Keratinocyte (primary cell): ENCODE measurements around the gene GRM5.
"Not testable (repeated sequence)": the region's sequence is repeated elsewhere in the genome, so short reads cannot be mapped to it uniquely, and the experiment has no call there.

Source experiments
- EZH2 ChIP-seq: IDR thresholded peaks from one replicate; pipeline ENCODE4 v1.6.1; 2012; ENCODE audit warnings: inconsistent platforms, mild to moderate bottlenecking, low read length, moderate library complexity
- TF ChIP-seq, protein P1 (sequence below), 3 experiments: IDR thresholded peaks in 1 of 3; conservative IDR thresholded peaks in 1 of 3; optimal IDR thresholded peaks in 1 of 3; 2 replicates in 2 of 3; 3 replicates in 1 of 3; pipeline versions ENCODE3 to v1.5.1; 2011; ENCODE audit warnings: low read length in 3 of 3, mild to moderate bottlenecking in 3 of 3, moderate library complexity in 2 of 3, control low read depth in 1 of 3, inconsistent platforms in 1 of 3; ENCODE audit not compliant: insufficient read depth in 2 of 3; ENCODE audit errors: extremely low read depth in 1 of 3

- TF ChIP-seq, protein P1, sequence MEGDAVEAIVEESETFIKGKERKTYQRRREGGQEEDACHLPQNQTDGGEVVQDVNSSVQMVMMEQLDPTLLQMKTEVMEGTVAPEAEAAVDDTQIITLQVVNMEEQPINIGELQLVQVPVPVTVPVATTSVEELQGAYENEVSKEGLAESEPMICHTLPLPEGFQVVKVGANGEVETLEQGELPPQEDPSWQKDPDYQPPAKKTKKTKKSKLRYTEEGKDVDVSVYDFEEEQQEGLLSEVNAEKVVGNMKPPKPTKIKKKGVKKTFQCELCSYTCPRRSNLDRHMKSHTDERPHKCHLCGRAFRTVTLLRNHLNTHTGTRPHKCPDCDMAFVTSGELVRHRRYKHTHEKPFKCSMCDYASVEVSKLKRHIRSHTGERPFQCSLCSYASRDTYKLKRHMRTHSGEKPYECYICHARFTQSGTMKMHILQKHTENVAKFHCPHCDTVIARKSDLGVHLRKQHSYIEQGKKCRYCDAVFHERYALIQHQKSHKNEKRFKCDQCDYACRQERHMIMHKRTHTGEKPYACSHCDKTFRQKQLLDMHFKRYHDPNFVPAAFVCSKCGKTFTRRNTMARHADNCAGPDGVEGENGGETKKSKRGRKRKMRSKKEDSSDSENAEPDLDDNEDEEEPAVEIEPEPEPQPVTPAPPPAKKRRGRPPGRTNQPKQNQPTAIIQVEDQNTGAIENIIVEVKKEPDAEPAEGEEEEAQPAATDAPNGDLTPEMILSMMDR (optimal IDR thresholded peaks at IDR 0.05 in 1 of 3, IDR thresholded peaks at IDR 0.05 in 1 of 3, conservative IDR thresholded peaks at IDR 0.05 in 1 of 3; ENCODE audit: extremely low read depth in 1 of 3, insufficient read depth in 2 of 3, low read length in 3 of 3), result not testable (repeated sequence)
- not testable (repeated sequence) for TF ChIP-seq EZH2
These were observed 136.1 kb downstream of the GRM5 start for GRCh38 chr11:88929665-88930064.
